HCT116 (cell line): ENCODE data around the gene TADA3.

Source experiments
- FOSL1 ChIP-seq: IDR thresholded peaks from 2 replicates; pipeline ENCODE4 v1.6.1; 2012; ENCODE audit warnings: low read depth
- POLR2A ChIP-seq: IDR thresholded peaks from 2 replicates; pipeline ENCODE4 v1.7.0; 2011; ENCODE audit warnings: borderline replicate concordance; ENCODE audit not compliant: insufficient read depth, insufficient read length; ENCODE audit errors: extremely low read depth
- POLR2AphosphoS5 ChIP-seq: IDR thresholded peaks from 2 replicates; pipeline ENCODE4 v1.6.1; 2011; ENCODE audit warnings: mild to moderate bottlenecking, low read depth, low read length, moderate library complexity
- YY1 ChIP-seq: IDR thresholded peaks from 2 replicates; pipeline ENCODE4 v1.6.1; 2011; ENCODE audit warnings: low read length, low read depth, moderate library complexity, mild to moderate bottlenecking; ENCODE audit not compliant: insufficient replicate concordance; ENCODE audit errors: extremely low read depth
- TF ChIP-seq, protein P1 (sequence below), 3 experiments: fragments of 200-600 bp in 1 of 3; sonication (generic) in 1 of 3; IDR thresholded peaks in 2 of 3; conservative IDR thresholded peaks in 1 of 3; 2 replicates each; pipeline ENCODE4 v1.5.1; 2012 to 2017; ENCODE audit warnings: low read depth in 2 of 3, low read length in 2 of 3, antibody characterized with exemption in 1 of 3, borderline replicate concordance in 1 of 3, control low read depth in 1 of 3, mild to moderate bottlenecking in 1 of 3, mixed read lengths in 1 of 3, mixed run types in 1 of 3, moderate library complexity in 1 of 3; ENCODE audit not compliant: insufficient read depth in 1 of 3

DNA sequence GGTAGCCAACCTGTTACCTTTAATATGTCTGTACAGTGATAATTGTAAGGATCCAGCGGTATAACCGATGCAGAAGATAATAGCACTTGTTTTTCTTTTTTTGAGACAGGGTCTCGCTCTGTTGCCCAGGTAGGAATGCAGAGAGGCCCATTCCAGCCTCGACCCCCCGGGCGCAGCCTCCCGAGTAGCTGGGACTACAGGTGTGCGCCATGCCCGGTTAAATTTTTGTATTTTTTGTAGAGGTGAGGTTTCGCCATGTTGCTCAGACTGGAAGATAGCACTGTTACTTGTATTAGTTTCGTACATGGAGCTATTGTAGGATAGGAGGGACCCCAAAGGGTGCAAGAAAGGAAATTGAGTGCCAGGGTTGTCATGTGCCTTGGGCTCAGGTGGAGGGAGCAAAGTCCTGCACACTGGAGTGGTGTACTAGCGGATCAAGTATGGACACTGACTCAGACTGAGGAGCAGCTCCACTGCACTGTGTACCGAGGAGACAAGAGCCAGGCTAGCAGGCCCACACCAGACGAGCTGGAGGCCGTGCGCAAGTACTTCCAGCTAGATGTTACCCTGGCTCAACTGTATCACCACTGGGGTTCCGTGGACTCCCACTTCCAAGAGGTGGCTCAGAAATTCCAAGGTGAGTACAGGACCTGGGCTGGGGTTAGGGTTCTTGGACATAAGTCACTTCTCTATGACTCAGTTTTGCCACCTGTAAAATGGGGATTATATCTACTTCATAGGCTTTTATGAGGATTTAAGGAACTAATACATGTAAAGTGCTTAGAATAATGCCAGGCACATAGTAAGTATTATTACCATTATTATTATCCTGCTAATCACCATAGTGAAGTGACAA is 41.5 kb downstream of the TADA3 start:
- TF ChIP-seq, protein P1, sequence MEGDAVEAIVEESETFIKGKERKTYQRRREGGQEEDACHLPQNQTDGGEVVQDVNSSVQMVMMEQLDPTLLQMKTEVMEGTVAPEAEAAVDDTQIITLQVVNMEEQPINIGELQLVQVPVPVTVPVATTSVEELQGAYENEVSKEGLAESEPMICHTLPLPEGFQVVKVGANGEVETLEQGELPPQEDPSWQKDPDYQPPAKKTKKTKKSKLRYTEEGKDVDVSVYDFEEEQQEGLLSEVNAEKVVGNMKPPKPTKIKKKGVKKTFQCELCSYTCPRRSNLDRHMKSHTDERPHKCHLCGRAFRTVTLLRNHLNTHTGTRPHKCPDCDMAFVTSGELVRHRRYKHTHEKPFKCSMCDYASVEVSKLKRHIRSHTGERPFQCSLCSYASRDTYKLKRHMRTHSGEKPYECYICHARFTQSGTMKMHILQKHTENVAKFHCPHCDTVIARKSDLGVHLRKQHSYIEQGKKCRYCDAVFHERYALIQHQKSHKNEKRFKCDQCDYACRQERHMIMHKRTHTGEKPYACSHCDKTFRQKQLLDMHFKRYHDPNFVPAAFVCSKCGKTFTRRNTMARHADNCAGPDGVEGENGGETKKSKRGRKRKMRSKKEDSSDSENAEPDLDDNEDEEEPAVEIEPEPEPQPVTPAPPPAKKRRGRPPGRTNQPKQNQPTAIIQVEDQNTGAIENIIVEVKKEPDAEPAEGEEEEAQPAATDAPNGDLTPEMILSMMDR (IDR thresholded peaks at IDR 0.05 in 2 of 3, conservative IDR thresholded peaks at IDR 0.05 in 1 of 3; ENCODE audit: borderline replicate concordance in 1 of 3, insufficient read depth in 1 of 3, low read depth in 2 of 3, low read length in 2 of 3), result no peak
- TF ChIP-seq POLR2AphosphoS5 (no peak), POLR2A (no peak), FOSL1 (no peak), YY1 (no peak)
